Activated CD8-positive, alpha-beta memory T cell treated with anti-CD3 and anti-CD28 coated beads, Interleukin-2, amount 50 U/mL, for 4 hours (primary cell): ENCODE results near the gene SEPTIN10.

Experiments used
- DNase-seq: peaks from one replicate; pipeline ENCODE4 v3.0.0-alpha.2; 2020

SEPTIN10 gene

GRCh38 chr2:109521233-109522062, 92.3 kb downstream of the SEPTIN10 start:
- DNase-seq: no peak

DNA sequence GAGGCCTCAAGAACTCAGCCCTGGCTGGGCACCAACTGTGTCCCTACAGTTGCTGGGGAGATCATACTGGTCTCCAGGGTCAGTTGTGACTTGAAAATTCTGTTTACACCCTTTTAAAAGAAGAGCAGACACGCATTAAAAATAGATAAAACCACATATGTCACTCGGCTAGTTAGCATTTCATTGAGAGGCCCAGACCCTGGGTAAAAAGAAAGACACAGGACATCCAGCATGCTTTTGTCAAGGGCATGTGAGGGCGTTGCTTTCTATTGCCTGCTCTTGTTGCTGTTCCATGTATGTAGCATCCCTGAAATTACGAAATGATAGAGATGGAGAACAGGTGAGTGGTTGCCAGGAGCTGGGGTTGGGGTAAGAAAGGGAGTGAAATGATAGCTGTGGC, 94.3 kb downstream of the SEPTIN10 start:
- DNase-seq: no peak

DNA sequence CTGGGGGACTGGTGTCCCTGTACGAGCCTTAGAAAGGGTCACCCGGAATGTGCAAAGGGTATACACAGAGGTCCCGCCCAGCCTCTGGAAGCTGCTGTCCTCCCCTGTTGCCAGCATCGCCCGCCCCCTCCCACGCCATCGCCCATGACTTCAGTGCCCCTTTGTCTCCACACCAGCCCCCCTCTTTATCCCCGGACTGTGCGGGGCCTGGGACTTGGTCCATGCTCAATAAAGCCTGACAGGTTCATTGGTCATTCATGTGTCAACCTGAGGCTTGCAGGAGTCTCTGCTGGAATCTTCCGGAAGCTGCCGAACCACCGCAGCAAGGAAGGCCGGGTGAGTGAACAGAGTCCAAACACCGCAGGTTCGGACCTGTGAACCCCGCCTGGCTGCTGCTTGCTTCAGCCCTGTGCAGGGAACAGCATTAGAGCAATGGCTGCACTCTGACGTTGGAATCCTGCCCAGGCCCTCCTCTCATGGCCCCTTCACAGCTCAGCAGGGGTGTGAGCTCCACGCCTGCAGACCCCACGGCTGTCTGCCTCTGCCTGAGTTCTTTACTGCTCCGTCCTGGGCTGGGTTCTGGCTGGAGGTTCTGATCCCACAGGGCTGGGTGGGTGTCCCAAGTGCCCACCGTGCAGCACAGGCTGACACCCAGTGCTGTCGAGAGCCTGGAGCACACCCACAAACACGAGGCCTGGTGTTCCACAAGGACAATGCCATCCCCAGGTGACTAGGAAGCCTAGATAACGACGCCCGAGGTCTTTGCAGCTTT, 96.5 kb downstream of the SEPTIN10 start:
- DNase-seq: no peak

- no peak for DNase-seq
Observed at GRCh38 chr2:109516445-109517117, 97.2 kb downstream of the SEPTIN10 start.

DNA sequence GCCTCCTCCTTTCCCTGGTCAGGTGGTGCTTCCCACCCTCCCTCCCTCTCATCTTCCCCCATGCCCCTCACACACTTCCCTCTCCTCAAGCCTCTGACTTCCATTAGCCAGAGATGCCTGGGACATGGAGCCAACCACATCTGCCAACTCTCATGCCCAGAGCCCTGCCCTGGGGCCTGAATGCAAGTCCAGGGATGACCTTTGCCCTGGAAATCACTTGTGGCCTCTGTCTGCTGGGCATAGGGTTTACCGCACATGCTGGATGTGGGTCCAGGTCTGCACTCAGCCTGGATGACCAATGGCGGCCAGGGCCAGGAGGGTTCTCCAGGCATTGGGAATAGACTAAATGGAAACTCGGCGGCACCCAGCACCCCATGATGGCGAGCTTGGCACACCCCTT, 98.9 kb downstream of the SEPTIN10 start:
- no peak for DNase-seq

DNA sequence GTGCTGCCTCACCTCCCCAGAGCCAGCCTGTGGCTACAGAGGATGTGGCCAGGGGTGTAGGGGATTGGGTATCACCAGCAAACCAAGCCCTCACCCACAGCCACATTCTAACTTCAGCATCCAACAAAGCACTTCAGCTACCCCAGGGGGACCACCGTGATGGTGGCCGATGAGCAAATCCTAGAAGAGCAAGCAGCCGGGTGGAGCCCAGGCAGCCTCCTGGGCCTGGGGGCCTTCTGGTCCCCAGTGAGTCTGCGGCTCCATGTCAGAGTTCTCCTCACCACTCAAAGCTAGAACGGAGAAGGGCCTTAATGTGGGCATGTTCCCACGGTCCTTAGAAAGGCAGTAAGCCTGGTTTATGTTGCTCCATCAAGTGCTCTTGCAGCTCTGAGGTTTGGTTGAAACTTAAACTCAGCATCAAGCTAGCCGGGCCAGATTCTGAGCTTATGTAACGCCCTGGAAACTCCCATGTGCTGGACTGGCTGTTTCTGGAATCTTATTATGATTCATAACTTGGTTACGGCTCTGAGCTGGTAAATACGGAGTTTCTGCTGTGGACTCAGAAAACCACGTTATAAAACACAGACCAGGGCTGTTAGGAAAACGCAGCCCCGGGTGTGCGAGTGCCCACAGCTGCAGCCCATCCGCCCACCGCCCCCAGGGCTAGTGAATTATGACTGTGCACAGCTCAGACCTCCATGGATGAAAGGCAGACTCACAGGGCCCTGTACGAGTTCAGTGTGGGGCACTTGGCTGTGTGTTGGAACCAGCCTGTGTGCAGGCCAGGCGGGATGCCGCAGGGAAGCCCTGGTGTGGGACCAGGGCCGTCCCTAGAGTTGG, 99.8 kb downstream of the SEPTIN10 start:
- DNase-seq: no peak

GRCh38 chr2:109513230-109513629, 100.5 kb downstream of the SEPTIN10 start:
- no peak for DNase-seq

DNA sequence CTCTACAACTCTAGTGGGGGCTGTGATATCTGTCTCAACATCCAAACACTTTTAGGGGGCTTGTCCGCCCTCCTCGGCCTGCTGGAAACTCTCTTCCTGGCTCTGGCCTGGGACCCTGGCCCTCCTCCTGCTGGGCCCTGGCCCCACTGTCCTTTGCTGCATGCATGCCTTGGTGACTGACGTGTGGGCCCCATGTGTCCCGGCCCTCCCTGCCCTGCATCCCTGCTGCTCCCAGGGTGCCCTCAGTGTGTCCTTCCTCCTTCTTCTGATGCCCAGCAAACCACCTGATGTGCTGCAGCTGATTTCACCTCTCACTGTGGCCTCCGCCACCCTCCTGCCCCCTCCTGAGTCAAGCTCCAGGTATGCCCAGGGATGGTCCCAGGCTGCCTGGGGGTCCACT, 101.7 kb downstream of the SEPTIN10 start:
- DNase-seq: no peak

DNA sequence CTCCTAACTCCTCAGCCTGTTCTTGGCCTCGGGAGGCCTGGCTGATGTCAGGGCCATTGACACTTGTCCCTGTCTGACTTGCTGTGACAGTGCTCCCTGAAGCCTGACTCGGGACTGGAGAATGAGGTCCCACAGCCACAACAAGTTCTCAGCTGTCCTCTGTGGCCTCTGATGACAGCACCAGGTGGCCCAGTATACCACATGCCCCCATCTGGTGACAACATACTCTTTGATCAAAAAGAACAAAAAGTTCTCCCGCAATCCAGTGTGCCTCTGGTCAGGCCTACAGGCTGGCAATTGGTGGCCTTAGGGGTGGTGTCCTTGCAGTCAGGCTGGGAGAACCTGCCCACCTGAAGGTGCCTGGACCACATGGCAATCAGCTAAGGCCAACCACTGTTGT, 102.6 kb downstream of the SEPTIN10 start:
- no peak for DNase-seq

- peak; percentile 75 for DNase-seq
Observed at GRCh38 chr2:109510136-109511028, 103.4 kb downstream of the SEPTIN10 start.

GRCh38 chr2:109508556-109508955, 105.2 kb downstream of the SEPTIN10 start:
- no peak for DNase-seq

DNA sequence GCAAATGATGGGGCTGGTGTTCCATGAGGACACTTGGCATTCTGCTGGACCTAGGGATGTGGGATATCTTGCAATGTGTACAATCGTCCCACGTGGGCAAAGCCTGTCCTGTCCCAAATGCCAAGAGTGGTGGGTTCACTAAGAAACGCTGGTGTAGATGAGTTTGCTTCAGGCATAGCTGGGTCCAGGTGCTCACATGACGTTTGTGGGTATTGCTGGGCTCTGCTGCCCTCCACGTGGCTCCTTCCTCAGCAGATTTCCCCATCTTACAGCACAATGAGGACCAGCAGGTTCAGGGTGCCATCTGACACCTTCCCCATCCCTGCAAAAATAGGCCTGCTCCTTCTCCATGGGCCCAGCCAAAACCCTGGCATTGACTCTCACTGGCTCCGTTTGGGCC, 105.9 kb downstream of the SEPTIN10 start:
- DNase-seq: no peak

- no peak for DNase-seq
Observed at GRCh38 chr2:109507217-109507616, 106.5 kb downstream of the SEPTIN10 start.

- DNase-seq: no peak
Observed at GRCh38 chr2:109503191-109503590, 110.6 kb downstream of the SEPTIN10 start.

DNA sequence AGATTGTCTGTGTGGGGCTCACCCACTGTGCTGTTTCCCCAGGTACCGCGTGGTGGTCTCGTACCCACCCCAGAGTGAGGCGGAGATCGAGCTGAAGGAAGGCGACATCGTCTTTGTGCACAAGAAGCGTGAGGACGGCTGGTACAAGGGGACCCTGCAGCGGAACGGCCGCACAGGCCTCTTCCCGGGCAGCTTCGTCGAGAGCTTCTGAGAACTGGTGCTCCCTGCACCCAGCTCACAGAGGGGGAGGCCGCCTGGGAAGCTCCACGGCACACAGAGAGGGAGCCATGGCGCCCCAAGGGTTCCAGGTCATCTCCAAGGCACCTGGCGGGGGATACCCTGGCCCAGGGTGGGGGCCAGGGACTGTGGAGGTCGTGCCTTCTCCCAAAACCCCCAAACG, 112.3 kb downstream of the SEPTIN10 start:
- no peak for DNase-seq

DNA sequence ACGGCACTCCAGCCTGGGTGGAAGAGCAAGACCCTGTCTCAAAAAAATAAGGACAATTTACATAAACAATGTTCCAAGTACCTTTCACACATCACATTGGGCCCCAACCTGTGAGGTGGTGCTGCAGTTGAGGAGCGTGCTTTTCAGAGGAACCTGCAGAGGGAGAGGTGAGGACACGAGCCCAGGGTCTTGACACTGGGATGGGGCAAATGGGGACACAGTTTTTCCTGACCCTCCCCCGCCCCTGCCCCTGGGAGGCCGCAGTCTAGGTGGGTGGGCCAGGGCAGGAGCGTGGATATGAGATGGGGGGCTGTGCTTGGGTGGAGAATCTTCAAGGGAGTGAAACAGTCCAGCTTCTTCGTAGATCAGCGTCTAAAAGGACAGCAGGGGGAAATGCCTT, 112.9 kb downstream of the SEPTIN10 start:
- DNase-seq: no peak

GRCh38 chr2:109499566-109499965, 114.2 kb downstream of the SEPTIN10 start:
- no peak for DNase-seq

GRCh38 chr2:109498906-109499305, 114.9 kb downstream of the SEPTIN10 start:
- no peak for DNase-seq

DNA sequence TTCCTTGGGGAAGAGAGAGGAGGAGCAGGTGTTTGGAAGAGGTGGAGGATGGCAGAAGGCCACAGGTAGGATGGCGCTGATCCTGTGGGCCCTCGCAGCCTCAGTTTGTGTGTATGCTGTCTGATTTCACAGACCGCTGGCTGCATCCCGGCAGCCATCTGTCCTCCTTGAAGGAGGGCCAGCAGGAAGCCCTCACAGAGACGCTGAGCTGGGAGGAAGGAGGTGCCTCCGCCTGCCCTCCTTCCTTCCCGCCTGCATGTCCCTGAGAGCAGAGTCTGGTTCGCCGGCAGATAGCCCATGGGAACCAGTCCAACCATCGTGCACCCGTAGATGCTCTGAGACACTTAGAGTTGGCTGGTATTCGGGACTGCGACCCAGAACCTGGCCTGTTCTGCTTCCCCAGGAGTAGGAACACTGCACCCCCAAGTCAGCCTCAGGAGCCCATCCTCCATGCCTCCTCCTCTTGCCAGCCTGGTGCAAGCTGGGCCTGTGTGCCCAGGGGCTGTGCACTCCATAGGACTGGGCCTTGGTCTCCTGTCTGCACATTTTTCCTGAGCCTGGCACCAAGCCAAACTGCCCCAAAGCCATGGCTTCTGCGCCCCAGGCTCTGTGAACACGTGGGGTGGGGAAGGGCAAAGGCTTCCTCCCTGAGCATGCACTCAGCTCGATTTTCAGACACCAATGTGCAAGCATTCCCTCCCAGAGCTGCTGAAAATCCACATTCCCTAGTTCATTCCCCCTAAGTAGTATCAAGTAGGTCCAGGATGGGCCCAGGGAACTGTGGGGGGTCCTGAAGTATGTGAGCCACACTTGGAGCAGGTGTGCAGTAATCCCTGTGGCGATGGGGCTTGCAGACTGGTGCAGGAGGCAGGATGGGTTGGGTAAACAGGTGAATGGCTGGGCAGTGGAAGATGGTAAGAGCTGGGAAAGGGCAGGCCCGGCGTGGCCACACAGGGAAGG, 115.6 kb downstream of the SEPTIN10 start:
- no peak for DNase-seq

DNA sequence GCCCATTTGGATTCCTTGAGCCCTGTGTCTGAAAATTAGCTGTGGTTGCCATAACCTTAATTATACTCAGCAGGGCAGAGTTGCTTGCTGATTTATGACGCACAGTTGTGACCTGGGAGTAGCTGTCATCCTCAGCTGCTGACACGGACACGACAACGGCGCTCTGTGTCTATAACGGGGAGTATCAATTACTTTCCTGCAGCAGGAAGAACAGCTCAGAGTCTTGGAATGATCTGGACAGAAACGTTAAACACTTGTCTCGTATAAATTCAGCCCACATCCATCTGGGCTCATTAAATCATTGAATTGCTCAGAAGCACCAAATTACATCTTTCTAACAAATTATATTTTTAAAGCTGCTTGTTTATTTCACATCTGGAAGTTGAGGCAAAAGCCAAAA, 116.3 kb downstream of the SEPTIN10 start:
- DNase-seq: no peak
